Measurements from ENCODE around the gene PAIP2. TPM values are rescaled to one million over a fixed set of nuclear protein-coding genes. Genes with fewer than 3 reads are reported as not detected.
A peak's percentile ranks its signal among the peaks of the same experiment; 100 is the strongest.

PAIP2 gene
- total and polyA plus RNA-seq, 4 donors, result 55.6 to 83.1 (median 70.6) TPM

GRCh38 chr5:139393497-139394122 lies 52.0 kb downstream of the PAIP2 start:
- H3K4me1 ChIP-seq (ENCODE audit: control insufficient read depth in 5 of 5, insufficient read depth in 5 of 5, low read length in 5 of 5), result peaks cover 0 to 23% (median under 1%) of the 10 kb centered on the region in 5 donors
- H3K27ac ChIP-seq (ENCODE audit: low read depth in 1 of 2, low read length in 1 of 2), result peak overlapping the region in 1 of 2 donors; percentile 93
- DNase-seq (no peak), ATAC-seq (ENCODE audit: insufficient read depth, low FRiP score) (no peak)
- H3K9ac ChIP-seq (ENCODE audit: insufficient read depth in 1 of 2, low read length in 2 of 2), result no peak overlapping the region
- TF ChIP-seq CTCF (IDR thresholded peaks at IDR 0.05; ENCODE audit: control extremely low read depth, extremely low read depth), result no peak
- 4 to 15% methylated on average over 49 of the region's 49 CpGs for WGBS, 2 donors
- H3K27me3 ChIP-seq (ENCODE audit: control insufficient read depth in 3 of 3, insufficient read depth in 3 of 3, low read length in 2 of 3), result peaks cover 0 to 27% (median 17%) of the 10 kb centered on the region in 3 donors
- H3K36me3 ChIP-seq (ENCODE audit: control insufficient read depth in 4 of 4, insufficient read depth in 4 of 4, low read length in 4 of 4), result no peaks in the 10 kb centered on the region
- H3K9me3 ChIP-seq (ENCODE audit: control insufficient read depth in 4 of 4, insufficient read depth in 3 of 4, low read length in 3 of 4), result peaks cover 0 to 2% (median 0%) of the 10 kb centered on the region in 4 donors
- H3K4me3 ChIP-seq, result peak overlapping the region; percentile 38

- 1 to 16% methylated on average over 56 to 62 of the region's 62 CpGs for WGBS, 2 donors
Observed at GRCh38 chr5:139394123-139394653, 52.5 kb downstream of the PAIP2 start.

GRCh38 chr5:139394654-139395566 lies 53.3 kb downstream of the PAIP2 start, which contains the start of gene PROB1:
Gene PROB1, minus strand, starts transcription at chr5:139395104. Its CDS starts 23 bp downstream, at chr5:139395081.
- 35 to 59% methylated on average over 76 of the region's 76 CpGs for WGBS, 2 donors
- no peaks in the 10 kb centered on the region for H3K36me3 ChIP-seq (ENCODE audit: control insufficient read depth in 4 of 4, insufficient read depth in 4 of 4, low read length in 4 of 4)
- H3K27ac ChIP-seq (ENCODE audit: low read depth in 1 of 2, low read length in 1 of 2), result peak within 1 kb of the TSS; percentile 17 to 93
- TF ChIP-seq CTCF (IDR thresholded peaks at IDR 0.05; ENCODE audit: control extremely low read depth, extremely low read depth), result no peak
- DNase-seq (peak in 2 of 3 donors; percentile 21 to 24), ATAC-seq (ENCODE audit: insufficient read depth, low FRiP score) (no peak)
- peaks cover 0 to 2% (median 0%) of the 10 kb centered on the region in 4 donors for H3K9me3 ChIP-seq (ENCODE audit: control insufficient read depth in 4 of 4, insufficient read depth in 3 of 4, low read length in 3 of 4)
- H3K9ac ChIP-seq (ENCODE audit: insufficient read depth in 1 of 2, low read length in 2 of 2), result no peak within 1 kb of the TSS
- peak within 1 kb of the TSS; percentile 14 for H3K4me3 ChIP-seq
- H3K4me1 ChIP-seq (ENCODE audit: control insufficient read depth in 5 of 5, insufficient read depth in 5 of 5, low read length in 5 of 5), result peaks cover 0 to 23% (median 0%) of the 10 kb centered on the region in 5 donors
- H3K27me3 ChIP-seq (ENCODE audit: control insufficient read depth in 3 of 3, insufficient read depth in 3 of 3, low read length in 2 of 3), result peaks cover 0 to 27% (median 17%) of the 10 kb centered on the region in 3 donors

More at GRCh38 chr5:139394123-139394653, 52.5 kb downstream of the PAIP2 start:
- no peaks in the 10 kb centered on the region for H3K36me3 ChIP-seq (ENCODE audit: control insufficient read depth in 4 of 4, insufficient read depth in 4 of 4, low read length in 4 of 4)
- DNase-seq (peak; percentile 23 to 61 (median 35)), ATAC-seq (ENCODE audit: insufficient read depth, low FRiP score) (peak; percentile 40)
- TF ChIP-seq CTCF (IDR thresholded peaks at IDR 0.05; ENCODE audit: control extremely low read depth, extremely low read depth), result peak; percentile 20
- H3K27me3 ChIP-seq (ENCODE audit: control insufficient read depth in 3 of 3, insufficient read depth in 3 of 3, low read length in 2 of 3), result peaks cover 0 to 27% (median 17%) of the 10 kb centered on the region in 3 donors
- H3K4me3 ChIP-seq, result peak overlapping the region; percentile 14
- no peak overlapping the region for H3K9ac ChIP-seq (ENCODE audit: insufficient read depth in 1 of 2, low read length in 2 of 2)
- H3K4me1 ChIP-seq (ENCODE audit: control insufficient read depth in 5 of 5, insufficient read depth in 5 of 5, low read length in 5 of 5), result peaks cover 0 to 23% (median 0%) of the 10 kb centered on the region in 5 donors
- peak overlapping the region in 1 of 2 donors; percentile 93 for H3K27ac ChIP-seq (ENCODE audit: low read depth in 1 of 2, low read length in 1 of 2)
- H3K9me3 ChIP-seq (ENCODE audit: control insufficient read depth in 4 of 4, insufficient read depth in 3 of 4, low read length in 3 of 4), result peaks cover 0 to 2% (median 0%) of the 10 kb centered on the region in 4 donors
